CD1c-positive myeloid dendritic cell (primary cell): ENCODE results near the gene FOXN1.

Source experiments
- DNase-seq: peaks from one replicate; pipeline ENCODE4 v3.0.0-alpha.2; 2016; ENCODE audit errors: extremely low spot score

FOXN1 gene

DNA sequence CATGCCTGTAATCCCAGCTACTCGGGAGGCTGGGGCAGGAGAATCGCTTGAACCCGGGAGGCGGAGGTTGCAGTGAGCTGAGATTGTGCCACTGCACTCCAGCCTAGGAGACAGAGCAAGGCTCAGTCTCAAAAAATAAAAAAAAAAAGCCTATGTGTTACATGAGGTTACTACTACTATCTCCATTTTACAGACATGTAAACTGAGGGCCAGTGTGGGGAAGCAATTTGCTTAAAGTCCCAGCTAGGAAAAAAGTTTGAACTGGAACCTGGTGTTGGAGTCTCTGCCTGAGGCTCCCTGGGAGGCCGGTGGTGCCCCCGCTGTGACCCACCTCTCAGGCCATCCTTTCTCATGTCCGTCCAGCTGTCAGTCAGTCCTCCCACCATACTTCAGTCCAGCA, 28.2 kb upstream of the FOXN1 start:
- DNase-seq, result no peak

DNA sequence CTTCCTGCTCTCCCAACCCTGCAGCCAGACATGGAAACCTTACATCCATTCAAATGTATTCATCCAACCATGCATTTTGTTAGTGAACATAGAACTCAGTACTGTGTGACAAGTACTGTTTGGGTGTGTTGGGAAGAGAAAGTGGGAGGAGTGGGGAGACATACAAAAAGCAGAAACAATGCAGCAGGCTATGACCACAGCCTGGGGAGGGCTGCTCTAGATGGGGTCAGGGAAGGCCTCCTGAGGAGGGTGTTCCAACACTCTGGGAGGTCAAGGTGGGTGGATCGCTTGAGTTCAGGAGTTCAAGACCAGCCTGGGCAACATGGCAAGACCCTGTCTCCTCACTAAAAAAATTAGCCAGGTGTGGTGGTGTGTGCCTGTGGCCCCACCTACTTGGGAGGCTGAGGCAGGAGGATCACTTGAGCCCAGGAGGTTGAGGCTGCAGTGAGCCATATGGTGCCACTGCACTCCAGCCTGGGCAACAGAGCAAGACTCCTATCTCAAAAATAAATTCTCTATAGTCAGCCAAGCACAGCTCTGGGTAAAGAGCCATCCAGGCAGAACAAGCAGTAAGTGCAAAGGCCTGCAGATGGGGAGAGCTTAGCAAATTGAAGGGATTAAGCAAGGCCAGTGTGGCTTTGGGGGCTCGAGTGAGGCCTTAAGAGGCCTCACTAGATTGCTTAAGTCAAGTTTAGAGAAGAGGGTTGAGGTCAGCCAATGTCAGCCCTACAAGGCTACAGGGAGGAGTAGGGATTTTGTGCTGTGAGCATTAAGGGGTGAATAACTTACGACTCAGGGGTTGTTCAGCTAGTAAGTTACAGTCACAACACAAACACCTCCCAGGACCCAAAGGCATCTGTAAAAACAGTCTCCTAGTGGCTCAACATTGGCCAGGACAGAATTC, 27.2 kb upstream of the FOXN1 start:
- peak; percentile 39 for DNase-seq

DNA sequence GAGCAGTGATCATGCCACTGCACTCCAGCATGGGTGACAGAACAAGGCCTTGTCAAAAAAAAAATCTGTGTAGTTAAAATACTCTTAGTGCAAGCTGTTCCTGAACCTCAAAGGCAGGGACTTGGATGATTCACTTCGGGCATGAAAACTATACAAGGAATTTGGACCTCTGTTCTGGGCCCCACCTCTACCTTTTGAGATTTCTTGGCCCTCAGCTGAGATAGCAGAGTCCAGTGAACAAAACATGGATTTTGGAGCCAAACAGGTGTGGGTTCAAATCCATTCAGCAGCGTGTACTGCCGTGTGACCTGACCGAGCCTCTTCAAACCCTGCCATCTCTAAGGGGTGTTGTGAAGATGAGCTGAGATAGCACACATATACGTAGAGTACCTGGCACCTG, 25.9 kb upstream of the FOXN1 start:
- no peak for DNase-seq

DNA sequence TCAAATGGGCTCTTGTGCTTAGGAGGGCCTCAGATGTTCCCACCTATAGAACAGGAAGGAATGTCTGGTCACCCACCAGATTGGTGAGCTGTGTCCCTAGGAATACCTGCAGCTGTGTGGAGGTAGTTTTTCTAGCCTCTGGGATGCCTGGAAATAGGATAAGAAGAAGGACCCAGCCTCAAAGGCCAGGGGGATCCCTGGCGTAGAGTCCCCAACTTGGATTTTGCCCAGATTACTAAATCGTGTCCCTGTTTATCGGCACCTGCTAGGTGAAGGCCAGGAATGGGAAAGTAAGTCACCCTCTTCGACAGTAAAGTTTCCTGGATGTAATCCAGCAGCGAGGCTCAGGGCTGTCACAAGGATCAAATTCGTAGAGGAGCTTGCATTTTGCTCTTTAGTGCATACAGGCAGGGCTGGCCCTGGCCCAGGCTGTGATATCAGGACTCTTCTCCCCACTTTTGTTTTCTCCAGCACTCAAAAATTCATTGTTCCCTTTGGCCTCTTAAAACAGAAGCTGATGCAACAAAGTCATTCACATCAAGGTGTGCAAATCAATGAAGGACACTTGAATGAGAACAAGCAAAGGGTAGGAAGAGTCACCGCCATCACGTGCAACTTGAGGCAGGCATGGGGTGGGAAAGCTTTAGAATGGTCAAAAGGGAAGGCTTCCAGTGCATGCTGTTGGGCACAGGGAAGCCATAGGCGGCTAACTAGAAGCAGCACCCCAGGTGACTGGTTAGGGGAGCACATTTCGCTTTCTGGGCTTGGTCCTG, 25.2 kb upstream of the FOXN1 start:
- DNase-seq, result no peak

DNA sequence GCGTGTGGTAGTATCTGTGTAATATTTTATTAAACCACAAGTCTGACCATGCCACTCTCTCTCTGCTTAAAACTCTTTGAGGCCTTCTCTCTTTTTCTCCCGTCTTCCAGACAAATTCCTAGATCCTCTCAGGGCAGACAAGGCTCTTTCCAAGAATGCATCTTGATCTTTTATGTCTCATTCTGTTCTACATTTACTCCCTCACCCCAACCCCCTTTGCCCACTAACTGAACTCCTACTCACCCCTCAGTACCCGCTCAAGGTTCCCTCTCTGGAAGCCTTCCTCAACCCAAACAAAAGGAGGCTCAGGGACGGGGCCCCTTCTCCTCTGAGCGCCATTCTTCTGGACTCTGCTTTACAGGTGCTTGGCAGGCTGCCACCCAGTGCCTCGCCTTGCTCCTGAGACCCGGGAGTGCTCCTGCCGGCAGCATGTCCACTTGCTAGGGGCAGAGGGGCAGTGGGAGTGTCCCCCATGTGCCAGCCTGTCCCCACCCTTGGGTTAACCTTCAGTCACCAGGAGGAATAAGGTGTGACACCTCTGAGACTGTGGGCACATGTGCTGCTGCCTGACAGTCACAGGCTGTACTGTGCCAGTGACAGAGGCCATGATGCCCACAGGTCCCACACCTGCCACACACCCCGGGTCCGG, 23.5 kb upstream of the FOXN1 start:
- DNase-seq, result no peak

DNA sequence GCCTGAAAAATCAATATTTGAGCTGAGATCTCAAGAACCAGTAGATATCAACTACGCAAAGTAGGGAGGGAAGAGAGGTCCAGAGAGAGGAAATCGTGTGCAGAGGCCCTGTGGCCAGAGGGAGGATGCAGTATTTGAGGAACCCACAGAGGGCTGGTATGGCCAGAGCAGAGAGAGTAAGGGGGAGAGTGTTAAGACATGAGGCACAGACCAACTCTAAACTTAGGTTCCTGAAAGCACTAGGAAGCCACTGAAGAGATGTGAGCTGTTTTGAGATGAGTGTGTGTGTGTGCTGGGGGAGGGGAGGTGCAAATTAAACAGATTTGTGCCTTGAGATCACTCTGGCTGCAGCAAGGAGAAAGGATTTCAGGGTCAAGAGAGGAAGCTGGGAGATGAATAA, 21.9 kb upstream of the FOXN1 start:
- DNase-seq, result peak; percentile 46

DNA sequence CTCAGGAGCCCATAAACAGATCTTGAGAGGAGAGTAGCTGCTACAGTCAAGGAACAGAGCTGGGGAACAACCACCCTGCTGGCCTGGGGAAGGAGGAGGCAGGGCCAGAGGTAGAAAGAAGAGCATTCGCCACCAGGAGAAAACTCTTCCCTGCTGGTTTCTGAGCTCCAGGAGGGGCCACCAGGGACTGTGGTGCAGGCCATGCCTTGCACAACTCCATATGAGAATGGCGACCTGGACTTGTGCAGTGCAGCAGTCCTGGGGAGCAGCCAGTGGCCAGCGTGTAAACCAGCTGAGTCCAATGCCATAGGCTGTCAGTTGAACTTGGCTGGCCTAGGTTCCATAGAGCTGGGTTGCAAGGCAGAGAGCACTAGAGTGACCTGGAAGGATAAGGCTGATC, 21.1 kb upstream of the FOXN1 start:
- no peak for DNase-seq

DNA sequence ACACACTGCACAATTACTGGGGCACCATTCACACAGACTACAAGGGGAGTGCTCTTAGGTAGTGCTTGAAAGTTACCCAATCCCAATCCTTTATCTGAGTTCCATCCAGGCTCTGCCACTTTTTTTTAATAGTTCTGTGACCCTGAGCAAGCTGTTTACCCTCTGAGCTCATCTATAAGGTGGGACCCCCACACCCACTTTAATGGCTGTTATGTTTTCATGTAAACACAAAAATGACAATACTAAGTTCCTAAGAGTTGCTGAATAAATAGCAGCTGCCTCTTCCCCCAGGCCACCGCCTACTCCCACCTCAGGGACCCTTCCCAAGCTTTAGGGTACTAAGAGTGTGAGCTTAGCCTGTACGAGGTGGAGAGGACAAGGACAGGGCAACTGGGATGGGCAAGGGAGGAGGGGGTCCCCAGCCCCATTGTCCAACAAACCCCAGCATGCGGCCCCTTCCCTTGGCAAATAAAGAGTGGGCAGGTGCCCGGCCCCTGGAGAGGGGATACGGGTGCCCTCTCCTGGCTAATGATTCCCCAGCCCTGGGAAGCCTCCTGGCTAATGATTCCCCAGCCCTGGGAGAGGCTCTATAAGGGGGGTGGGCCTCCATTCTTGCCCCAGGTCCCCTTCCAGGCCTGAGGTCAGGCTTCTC, 18.1 kb upstream of the FOXN1 start:
- DNase-seq, result no peak

DNA sequence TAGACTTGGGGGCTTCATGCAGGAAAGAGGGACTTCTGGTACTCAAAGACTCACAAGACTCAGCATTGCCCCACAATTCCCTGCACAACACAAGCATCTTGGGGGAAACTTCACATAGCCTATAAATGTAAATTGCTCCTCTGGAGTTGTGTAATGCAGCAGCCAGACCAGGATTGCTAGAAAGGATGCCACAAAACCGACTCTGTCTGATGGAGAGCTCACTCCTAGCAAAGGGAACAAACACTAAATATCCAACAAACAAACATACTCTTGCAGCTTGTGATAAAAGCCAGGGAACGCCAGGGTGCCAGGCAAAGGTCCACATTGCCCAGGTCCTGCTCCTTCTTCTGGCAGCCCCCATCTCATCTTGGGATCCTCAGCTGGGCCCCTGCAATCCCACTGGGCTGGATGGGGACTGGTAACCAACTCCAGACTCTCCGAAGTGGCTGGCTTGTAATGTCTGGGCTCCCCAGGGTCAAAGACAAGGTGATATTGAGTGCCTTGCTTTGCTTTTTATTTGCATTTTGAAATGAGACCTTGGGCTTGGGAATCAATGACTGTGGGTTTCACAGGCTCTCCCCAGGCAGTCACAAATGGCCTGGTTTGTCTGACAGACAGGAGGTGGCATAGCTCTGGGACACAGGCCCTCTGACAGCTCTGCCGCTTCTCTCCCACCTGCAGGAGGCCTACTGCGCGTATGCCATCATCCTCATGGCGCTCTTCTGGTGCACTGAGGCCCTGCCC, 17.4 kb upstream of the FOXN1 start:
- DNase-seq, result no peak

DNA sequence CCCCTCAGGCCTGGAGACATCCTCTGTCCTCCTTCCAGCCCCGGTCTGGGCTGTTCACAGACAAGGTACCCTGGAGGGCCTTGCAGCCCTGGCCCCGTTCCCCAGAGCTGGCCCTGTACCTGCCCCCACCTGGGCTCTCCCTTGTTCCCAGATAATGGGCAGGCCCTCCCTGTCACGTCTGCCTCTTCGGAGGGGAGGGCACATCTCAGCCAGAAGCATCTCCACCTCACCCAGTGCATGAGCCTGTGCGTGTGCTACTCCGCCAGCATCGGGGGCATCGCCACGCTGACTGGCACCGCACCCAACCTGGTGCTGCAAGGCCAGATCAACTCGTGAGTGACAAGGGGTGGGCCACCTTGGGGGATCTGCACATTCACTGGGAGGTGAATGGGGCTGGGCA, 14.9 kb upstream of the FOXN1 start:
- DNase-seq, result no peak

DNA sequence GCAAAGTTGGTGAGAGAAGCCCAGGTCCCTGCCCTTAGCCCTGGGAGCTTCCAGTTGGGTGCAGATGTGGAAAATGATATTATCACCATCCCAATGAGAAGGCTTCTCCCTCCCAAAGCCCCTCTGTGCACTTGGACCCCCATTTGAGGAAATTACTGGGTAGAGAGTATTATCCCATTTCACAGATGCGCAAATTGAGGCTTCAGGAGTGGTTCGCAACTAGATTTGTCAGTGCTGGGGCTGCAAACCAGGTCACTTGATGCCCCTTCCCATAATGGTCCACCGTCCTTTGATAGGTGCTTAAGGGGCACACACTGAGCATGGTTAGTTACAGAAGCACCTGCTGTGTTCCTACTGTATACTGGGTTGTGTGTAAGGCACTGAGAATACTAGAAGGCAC, 14.3 kb upstream of the FOXN1 start:
- no peak for DNase-seq

DNA sequence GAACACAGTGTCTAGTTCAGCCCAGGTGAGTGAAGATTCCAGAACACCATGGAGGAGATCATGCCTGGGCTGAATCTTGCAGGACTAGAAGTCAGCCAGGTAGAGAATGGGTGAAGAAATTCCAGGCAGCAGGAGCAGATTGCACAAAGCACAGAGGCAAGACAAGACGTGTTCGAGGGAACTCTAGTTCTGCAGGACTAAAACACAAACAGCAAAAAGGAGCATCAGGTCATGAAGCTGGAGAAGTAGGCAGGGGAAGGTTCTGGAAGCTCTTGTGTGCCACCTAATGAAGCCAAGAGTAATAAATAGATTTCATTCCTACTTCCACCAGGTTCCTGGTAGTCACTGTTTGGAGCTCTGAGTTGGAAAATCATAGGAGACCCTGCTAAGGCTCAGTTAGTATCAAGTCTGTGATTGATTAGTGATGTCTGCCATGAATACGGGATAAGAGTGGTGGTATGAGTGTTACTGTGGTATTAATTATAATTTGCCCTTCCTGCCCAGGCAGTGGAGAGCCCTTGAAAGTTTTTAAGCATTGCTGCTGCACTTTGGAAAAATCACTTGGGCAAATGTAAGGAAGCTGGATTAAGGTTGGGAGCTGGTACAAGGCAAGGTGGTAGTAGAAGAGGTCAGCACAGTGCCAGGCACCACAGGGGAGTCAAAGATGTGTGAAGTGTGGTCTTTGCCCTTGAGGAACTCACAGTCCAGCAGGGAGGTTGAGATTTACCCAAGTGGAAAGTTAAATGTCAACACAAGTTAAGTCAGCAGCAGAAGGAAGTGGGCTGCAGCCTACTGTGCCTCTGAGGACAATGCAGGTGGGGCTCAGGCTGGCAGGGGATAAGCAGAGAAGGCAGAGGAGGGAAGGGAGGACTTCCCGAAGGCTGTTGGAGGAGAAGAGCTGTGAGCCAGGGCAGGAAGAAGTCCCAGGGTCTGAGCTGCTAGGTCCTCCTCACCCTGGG, 13.5 kb upstream of the FOXN1 start:
- DNase-seq, result no peak

DNA sequence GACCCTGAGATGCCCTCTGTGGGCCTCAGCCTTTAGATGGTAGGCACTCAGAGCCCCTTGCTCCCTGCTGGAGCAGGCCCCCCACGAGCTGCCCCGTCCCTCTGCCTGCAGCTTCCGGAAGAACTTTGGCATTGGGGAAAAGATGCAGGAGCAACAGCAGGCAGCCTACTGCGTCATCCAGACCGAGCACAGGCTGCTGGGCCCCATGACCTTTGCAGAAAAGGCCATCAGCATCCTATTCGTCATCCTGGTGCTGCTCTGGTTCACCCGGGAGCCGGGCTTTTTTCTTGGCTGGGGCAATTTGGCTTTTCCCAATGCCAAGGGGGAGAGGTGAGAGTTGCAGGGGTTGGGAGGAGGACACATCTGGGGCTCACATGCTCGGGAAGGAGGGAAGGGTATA, 12.7 kb upstream of the FOXN1 start:
- DNase-seq, result no peak

DNA sequence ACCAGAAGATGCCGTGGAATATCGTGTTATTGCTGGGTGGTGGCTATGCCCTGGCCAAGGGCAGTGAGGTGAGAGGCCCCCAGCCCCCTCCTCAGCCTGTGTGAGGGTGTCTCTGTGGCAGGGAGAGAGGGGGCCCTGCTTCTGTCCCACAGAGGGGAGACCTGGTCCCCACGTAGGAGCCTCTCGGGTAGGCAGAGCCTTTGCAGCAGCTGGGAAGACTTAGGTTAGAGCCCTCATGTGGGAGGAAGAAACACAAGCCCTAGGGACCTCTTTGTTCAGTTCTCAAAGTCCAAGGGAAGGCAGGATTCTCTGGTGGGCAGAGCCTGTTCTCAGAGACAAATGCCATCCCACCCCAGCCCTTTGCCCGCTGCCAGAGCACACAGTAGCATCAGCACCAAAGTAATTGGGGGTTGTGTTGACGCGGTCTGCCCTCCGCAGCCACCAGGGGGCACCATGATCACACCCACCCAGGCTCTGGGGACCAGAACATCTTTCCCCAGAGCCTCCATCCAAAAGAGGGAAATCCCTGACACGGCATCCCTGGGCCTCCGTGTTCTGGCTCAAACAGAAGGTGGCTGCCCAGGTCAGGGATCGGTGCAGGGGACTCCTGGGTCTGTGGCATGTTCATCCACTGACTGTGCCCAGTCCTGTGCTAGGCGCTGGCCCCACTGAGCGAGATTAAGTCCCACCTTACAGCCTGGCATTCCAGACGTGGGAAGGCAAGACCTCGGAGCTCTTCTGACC, 11.5 kb upstream of the FOXN1 start:
- peak; percentile 80 for DNase-seq

DNA sequence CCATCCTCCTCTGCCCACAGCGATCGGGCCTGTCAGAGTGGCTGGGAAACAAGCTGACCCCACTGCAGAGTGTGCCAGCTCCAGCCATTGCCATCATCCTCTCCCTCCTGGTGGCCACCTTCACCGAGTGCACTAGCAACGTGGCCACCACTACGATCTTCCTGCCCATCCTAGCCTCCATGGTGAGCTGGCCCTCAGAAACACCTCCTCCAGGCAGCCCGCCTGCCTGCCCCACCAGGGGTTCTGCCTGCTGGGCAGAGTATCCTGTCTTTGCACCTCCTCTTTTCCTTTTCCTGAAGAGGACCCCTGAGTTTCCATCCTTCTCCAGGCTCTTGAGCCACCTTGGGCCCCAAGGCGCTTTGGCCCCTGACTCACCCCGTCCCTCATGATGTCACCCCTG, 10.5 kb upstream of the FOXN1 start:
- DNase-seq, result no peak

DNA sequence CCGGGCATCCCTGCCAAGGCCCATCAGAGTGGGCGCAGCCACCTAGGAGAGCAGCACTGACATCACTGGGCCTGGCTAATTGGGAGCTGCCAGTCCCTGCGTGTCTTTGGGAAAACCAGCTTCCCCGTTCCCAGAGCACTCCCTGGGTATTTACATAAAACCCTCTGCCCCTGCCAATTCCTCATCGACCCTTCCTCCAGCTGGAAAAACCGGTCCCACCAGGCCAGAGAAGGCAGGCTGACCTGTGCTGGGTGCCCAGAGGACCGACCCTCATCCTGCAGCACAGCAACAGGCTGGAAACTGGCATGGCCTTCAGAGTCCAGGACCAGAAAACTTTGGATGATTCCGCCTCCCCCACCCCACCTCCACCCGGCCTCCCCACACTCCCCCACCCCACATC, 8.2 kb upstream of the FOXN1 start:
- DNase-seq, result no peak

DNA sequence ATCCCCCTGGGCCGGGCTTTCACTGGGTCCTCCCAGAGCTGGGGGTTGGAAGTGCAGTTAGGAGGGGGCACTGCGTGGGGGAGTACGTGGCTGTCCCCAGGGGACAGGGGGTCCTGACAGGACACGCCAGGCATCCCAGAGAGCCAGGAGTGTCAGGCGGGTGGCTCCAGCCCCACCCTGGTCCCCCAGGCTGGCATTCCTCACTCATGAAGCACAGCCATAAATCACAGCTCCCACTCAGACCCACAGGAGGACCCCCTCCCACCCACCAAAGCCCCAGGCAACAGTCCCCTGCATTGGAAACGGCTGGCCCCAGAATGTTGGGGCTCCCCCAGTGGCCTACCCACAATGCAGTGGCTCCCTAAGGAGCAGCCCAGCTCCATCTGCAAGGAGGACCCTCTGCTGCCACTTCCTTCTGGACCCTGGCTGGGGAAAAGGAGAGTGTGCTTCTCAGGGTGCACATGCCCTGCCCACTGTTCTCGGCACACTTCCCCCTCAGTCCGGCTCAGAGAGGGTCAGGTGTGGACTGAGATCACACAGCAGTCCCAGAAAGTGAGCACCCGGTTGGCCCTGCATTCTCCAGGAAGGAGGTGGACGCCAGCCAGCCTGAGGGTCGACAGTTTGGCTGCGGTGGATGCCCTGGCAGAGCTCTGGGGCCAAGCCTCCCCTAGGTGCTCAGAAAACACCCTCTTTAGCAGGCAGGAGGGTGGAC, 7.3 kb upstream of the FOXN1 start:
- DNase-seq, result no peak

DNA sequence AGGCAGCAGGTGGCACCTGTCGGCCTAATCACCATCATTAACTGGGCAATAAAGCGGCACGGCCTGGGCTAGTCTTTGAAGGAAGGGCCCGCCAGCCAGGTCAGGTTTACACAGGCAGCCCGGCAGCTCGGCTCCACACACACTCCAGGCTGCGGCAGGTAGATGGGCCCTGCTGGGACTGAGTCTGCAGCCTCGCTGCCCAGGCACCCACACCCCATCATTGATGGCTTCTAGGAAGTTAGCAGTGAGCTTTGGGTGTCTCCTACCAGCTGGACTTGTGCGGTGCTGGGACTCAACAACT, 6.8 kb upstream of the FOXN1 start:
- no peak for DNase-seq

DNA sequence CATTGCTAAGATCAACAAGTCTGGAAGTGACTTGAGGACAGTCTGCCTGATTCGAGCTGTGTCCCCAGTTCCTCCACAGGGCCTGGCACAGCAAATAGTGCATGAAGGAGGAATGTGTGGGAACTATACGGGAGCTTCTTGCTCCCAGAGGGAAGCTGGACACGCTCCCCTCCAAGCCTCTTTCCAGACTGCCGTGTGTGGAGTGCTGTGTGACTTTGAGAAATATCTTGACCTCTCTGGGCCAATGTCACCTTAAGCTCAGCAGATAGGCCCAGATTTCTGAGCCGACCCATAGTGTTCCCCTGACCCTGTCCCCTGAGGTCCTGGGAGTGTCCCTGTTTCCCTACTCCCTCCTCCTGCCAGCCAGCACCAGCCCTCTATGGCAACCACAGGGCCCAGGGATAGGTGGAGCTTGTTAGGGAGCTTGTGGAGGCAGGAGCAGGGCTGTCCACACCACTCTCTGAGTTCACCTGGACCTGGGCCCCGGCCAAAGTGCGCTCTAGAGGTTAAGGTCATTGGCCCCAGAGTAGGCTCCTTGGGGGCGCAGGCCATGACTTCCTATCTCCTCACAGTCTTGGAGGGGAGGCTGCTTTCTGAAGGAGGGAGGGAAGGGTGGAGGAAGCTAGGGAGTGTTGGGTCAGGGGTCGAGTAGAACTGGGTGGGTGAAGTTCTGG, 6.3 kb upstream of the FOXN1 start:
- DNase-seq, result no peak
